Astrocyte of the hippocampus (primary cell): ENCODE results near the gene AXIN2.

Source experiments
- DNase-seq: peaks from one replicate; pipeline ENCODE4 v3.0.0; 2011; ENCODE audit warnings: low read depth, low spot score

AXIN2 gene

DNA sequence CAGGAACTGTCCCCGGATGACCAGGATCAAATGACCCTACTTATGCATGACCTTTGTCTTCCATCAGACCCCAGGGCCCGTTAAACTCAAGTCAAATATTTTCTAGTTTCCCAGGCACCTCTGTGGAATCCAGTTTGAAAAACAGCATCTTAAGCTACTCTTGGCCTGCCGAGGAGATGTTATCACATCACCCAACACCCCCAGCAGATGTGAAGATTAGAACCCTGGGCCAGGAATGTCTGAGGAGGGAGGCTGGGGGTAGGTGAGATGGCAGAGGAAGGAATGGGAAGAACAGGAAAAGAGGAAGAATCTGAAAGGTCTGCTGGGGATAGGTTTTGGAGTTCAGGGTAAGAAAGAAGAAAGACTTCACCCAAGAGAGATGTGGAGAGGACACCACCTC is 79.2 kb downstream of the AXIN2 start:
- no peak for DNase-seq

GRCh38 chr17:65479282-65479681 is 82.2 kb downstream of the AXIN2 start:
- DNase-seq = no peak
